Esophagus muscularis mucosa (tissue), 4 donors: ENCODE data around the gene SLC35B2. TPM values are rescaled to one million over a fixed set of nuclear protein-coding genes. Genes with fewer than 3 reads are reported as not detected.

Source experiments
- DNase-seq: peaks from one replicate; pipeline ENCODE4 v3.0.0-alpha.2; 2017; ENCODE audit errors: extremely low spot score
- H3K27ac ChIP-seq, 4 donors: fragments of 200-600 bp; sonication (generic); replicated peaks in 1 of 4; 1 replicate in 3 of 4; 2 replicates in 1 of 4; pipeline ENCODE4 v1.5.1; 2016 to 2019; ENCODE audit warnings: mild to moderate bottlenecking in 1 of 4
- H3K27me3 ChIP-seq, 4 donors: fragments of 200-600 bp; sonication (generic); one replicate each; pipeline versions ENCODE4 v1.5.1 to v1.6.0; 2016 to 2019
- H3K36me3 ChIP-seq, 4 donors: fragments of 200-600 bp; sonication (generic); one replicate each; pipeline ENCODE4 v1.5.1; 2016 to 2019
- H3K4me1 ChIP-seq, 4 donors: fragments of 200-600 bp; sonication (generic); one replicate each; pipeline ENCODE4 v1.5.1; 2016 to 2019
- H3K4me3 ChIP-seq, 4 donors: fragments of 200-600 bp; sonication (generic); 1 replicate in 2 of 4; 2 replicates in 2 of 4; pipeline ENCODE4 v1.5.1; 2016 to 2019; ENCODE audit warnings: mild to moderate bottlenecking in 4 of 4, moderate library complexity in 1 of 4
- H3K9me3 ChIP-seq, 4 donors: fragments of 200-600 bp; sonication (generic); 1 replicate in 3 of 4; 2 replicates in 1 of 4; pipeline ENCODE4 v1.5.1; 2016 to 2019
- CTCF ChIP-seq, 3 experiments: fragments of 200-600 bp in 2 of 3; fragments of 450-650 bp in 1 of 3; sonication (generic) in 2 of 3; IDR thresholded peaks; one replicate each; pipeline ENCODE4 v1.5.1; 2017 to 2019; ENCODE audit warnings: antibody characterized with exemption in 3 of 3, mild to moderate bottlenecking in 2 of 3, moderate library complexity in 1 of 3
- EP300 ChIP-seq: sonication (generic); formaldehyde crosslinking; IDR thresholded peaks from one replicate; pipeline ENCODE4 v1.6.1; 2017; ENCODE audit warnings: antibody characterized with exemption
- POLR2A ChIP-seq: fragments of 450-650 bp; IDR thresholded peaks from one replicate; pipeline ENCODE4 v1.6.1; 2017; ENCODE audit warnings: antibody characterized with exemption, moderate library complexity, mild to moderate bottlenecking, low read depth
- POLR2AphosphoS5 ChIP-seq, 2 donors: sonication (generic); formaldehyde crosslinking; IDR thresholded peaks; one replicate each; pipeline ENCODE4 v1.6.1; 2017; ENCODE audit warnings: antibody characterized with exemption in 2 of 2
- WGBS: methylation state at CpG from one replicate; pipeline ENCODE4 v1.1.5; 2018; 5-methylcytosine and 5-hydroxymethylcytosine counted together
- intact Hi-C: fragments of 100-400 bp; cut with DNase I; formaldehyde crosslinking; loops from one replicate; pipeline ENCODE4 v1.15.1; 2023
- total RNA-seq, 4 donors: library from RNA; depleted of rRNA; stranded (reverse); fragments of >200 nt; gene quantifications; one replicate each; pipeline versions ENCODE4 v1.1.0 to v1.2.1, GENCODE V29; 2016

The SLC35B2 gene
- total RNA-seq, 4 donors from 2014 or later = 22.8 to 37.9 (median 32.6) TPM

GRCh38 chr6:44227148-44227793, 30.1 kb downstream of the SLC35B2 start:
- WGBS = 7% methylated on average over 3 of the region's 7 CpGs

GRCh38 chr6:44226368-44227147, 30.8 kb downstream of the SLC35B2 start:
- H3K36me3 ChIP-seq = peaks cover 0 to 34% (median 24%) of the 10 kb centered on the region in 4 donors
- DNase-seq = no peak
- H3K27me3 ChIP-seq = no peaks in the 10 kb centered on the region
- peaks cover 85 to 100% (median 95%) of the 10 kb centered on the region in 4 donors for H3K4me1 ChIP-seq
- WGBS = 36% methylated on average over 15 of the region's 15 CpGs
- H3K27ac ChIP-seq = peak overlapping the region; percentile 95 to 98 (median 96)
- H3K4me3 ChIP-seq = peak overlapping the region; percentile 34 to 75 (median 61)
- peak in 1 of 2 donors; percentile 54 for TF ChIP-seq POLR2AphosphoS5 (IDR thresholded peaks at IDR 0.05)
- TF ChIP-seq CTCF (IDR thresholded peaks at IDR 0.05) = no peak
- intact Hi-C loops = no loop called here
- no peaks in the 10 kb centered on the region for H3K9me3 ChIP-seq

More at GRCh38 chr6:44227148-44227793, 30.1 kb downstream of the SLC35B2 start:
- no peak for DNase-seq
- Histone ChIP-seq H3K27me3 (no peaks in the 10 kb centered on the region), H3K4me3 (peak overlapping the region; percentile 34 to 75 (median 61)), H3K36me3 (peaks cover 2 to 42% (median 31%) of the 10 kb centered on the region in 4 donors), H3K9me3 (no peaks in the 10 kb centered on the region), H3K27ac (peak overlapping the region; percentile 95 to 98 (median 96)), H3K4me1 (peaks cover 86 to 100% (median 95%) of the 10 kb centered on the region in 4 donors)
- intact Hi-C loops = no loop called here
- TF ChIP-seq CTCF (IDR thresholded peaks at IDR 0.05) (no peak), POLR2AphosphoS5 (IDR thresholded peaks at IDR 0.05) (no peak), POLR2A (no peak), EP300 (no peak)

- intact Hi-C loops = no loop called here
- Histone ChIP-seq H3K4me3 (peak overlapping the region; percentile 34 to 75 (median 61)), H3K4me1 (peaks cover 91 to 100% (median 95%) of the 10 kb centered on the region in 4 donors), H3K36me3 (peaks cover 0 to 26% (median 16%) of the 10 kb centered on the region in 4 donors), H3K9me3 (no peaks in the 10 kb centered on the region), H3K27ac (peak overlapping the region; percentile 95 to 98 (median 96)), H3K27me3 (no peaks in the 10 kb centered on the region)
- TF ChIP-seq EP300 = no peak
- no peak for TF ChIP-seq POLR2AphosphoS5 (IDR thresholded peaks at IDR 0.05)
- TF ChIP-seq CTCF (IDR thresholded peaks at IDR 0.05) = no peak
- no peak for TF ChIP-seq POLR2A
- DNase-seq = no peak
- WGBS = 65% methylated on average over 8 of the region's 8 CpGs
Observed at GRCh38 chr6:44225579-44226325, 31.6 kb downstream of the SLC35B2 start.

- no peak for DNase-seq
- Histone ChIP-seq H3K4me1 (peaks cover 91 to 100% (median 95%) of the 10 kb centered on the region in 4 donors), H3K9me3 (no peaks in the 10 kb centered on the region), H3K27me3 (no peaks in the 10 kb centered on the region), H3K36me3 (peaks cover 0 to 18% (median 8%) of the 10 kb centered on the region in 4 donors), H3K4me3 (peak overlapping the region; percentile 73 to 82 (median 77)), H3K27ac (peak overlapping the region; percentile 95 to 98 (median 96))
- TF ChIP-seq CTCF (IDR thresholded peaks at IDR 0.05) (no peak), POLR2AphosphoS5 (IDR thresholded peaks at IDR 0.05) (no peak), POLR2A (no peak), EP300 (no peak)
- whole genome bisulfite sequencing = 73% methylated on average over 3 of the region's 4 CpGs
- intact Hi-C loops = no loop called here
Observed at GRCh38 chr6:44224965-44225305, 32.4 kb downstream of the SLC35B2 start.
